ENCODE data around the gene LARP7.
"Not testable (repeated sequence)": the region's sequence is repeated elsewhere in the genome, so short reads cannot be mapped to it uniquely, and the experiment has no call there.

Gene LARP7

DNA sequence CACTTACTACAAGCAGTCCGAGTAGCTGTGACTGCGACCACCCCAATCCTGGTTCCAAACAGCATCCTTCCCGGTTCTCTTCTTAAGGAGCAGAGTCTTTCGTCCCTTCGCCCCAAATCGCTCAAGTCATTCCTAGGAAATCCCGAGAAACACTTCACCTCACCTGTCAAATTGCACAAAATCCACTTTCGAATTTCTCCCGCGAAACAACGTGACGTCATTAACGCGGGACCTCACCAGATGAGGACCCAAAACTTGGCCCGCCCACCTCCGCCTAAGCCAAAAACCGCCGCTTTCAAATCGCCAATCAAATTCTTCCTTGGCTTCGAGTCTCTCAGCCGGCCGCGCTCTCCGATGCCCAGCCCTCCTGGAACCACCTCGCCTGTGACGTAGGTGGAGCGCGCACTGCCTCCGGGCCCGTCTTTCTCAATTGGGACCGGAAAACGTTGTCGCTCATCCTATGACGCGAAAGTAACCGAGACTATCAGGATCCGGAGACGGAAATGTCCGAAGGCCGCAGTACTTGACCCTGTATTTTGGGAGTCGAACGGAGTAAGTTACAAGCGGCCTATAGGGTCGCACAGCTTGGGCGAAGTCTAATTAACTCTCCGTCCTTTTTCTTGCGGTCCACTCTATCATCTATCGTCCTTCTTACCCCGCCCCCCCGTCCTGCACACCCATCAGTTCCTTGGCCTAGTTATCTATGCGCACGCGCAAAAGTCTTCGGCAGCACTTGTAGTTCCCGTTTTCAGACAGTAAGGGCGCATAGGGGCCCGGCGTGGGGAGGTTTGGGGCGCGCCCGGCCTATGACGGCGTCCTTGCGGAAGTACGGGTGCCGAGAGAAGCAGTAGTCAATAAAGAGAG, at the start of gene LARP7, which contains the start of gene ZGRF1:
LARP7 (plus strand) TSS at position 456 of the 864 bp plus-strand sequence. CDS start 7,527 bp downstream, outside the sequence.
ZGRF1 (minus strand) TSS at position 222 of the 864 bp plus-strand sequence. CDS start 3,733 bp downstream, outside the sequence.
- DNase-seq (ENCODE audit: low read depth, low spot score): peak; percentile 98

DNA sequence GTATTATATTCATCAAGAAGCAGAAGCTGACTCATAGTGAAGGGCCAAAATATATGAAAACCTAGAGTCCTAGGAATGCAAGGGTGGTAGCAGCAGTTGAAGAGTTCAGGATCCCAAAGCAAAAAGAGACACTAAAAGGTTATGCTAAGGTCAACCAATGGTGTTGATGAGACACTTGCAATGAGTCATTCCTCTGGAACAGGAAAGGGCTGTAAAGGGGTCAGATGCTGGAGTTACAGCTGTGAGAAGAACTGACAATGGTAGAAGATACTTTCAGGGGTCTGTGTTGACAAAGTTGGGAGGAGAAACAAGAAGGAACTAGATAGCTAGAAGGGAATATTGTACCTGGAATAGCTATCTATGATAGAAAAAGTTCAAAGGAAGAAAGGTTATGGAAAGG, 47.7 kb upstream of the LARP7 start:
- no peak for DNase-seq (ENCODE audit: low read depth, low spot score)

DNA sequence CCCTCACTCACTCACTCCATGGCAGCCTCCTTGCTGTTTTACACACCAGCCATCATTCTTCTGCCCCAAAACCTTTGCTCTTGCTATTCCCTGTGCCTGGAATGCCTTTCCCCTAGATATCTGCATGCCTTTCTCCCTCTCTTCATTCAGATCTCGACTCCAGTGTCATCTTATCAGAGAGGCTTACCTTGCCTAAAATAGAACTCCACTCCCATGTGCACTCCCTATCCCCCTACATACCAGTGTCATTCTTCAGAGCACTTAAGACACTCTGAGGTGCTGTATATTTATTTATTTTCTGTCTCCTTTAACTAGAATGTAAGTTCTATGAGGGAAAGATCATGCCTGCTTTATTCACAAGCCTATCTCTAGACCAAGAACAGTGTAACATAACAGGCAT, 45.4 kb upstream of the LARP7 start:
- DNase-seq (ENCODE audit: low read depth, low spot score): no peak

DNA sequence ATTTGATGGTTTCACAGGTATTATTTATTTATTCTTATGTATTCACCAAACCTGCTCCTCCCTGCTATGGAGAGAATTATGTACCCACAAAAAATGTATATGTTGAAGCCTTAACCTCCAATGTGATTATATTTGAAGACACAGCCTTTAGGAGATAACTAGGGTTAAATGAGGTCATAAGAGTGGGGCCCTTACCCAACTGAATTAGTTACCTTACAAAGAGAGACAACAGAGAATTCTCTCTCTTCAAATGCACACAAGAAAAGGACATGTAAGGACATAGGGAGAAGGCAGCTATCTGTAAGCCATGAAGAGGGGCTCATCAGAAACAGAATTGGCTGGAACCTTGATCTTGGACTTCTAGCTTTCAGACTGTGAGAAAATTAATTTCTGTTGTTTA, 44.2 kb upstream of the LARP7 start:
- no peak for DNase-seq (ENCODE audit: low read depth, low spot score)

GRCh38 chr4:112593438-112594133, 43.4 kb upstream of the LARP7 start:
- no peak for DNase-seq (ENCODE audit: low read depth, low spot score)

DNA sequence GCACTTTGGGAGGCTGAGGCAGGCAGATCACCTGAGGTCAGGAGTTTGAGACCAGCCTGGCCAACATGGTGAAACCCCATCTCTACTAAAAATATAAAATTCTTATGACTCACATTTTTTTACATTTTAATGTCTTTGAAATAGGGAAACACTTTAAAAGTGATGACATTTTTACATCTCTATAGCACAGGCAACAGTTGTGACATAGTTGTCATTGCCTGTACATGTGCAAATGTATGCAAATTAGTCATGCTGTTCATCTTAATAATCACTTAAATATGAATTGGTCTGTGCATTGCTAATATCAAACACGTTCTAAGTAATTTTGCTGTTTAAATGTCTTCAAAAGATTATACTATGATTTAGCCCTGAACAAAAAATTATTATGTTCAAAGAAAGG, 42.0 kb upstream of the LARP7 start:
- no peak for DNase-seq (ENCODE audit: low read depth, low spot score)

- no peak for DNase-seq (ENCODE audit: low read depth, low spot score)
Observed at GRCh38 chr4:112604589-112604988, 32.4 kb upstream of the LARP7 start.

DNA sequence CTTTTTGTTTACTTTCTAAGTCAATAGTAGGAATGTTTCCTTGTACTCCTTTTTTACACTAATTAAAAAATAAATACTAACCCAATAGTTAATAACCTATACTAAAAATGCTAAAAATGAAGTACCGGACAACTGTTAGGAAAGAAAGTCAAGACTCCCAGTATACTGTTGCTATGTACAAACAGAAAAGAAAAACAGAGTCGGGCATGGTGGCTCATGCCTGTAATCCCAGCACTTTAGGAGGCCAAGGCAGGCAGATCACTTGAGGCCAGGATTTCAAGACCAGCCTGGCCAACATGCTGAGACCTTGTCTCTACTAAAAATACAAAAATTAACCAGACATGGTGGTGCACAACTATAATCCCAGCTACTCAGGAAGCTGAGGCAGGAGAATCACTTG, 24.1 kb upstream of the LARP7 start:
- DNase-seq (ENCODE audit: low read depth, low spot score): not testable (repeated sequence)

DNA sequence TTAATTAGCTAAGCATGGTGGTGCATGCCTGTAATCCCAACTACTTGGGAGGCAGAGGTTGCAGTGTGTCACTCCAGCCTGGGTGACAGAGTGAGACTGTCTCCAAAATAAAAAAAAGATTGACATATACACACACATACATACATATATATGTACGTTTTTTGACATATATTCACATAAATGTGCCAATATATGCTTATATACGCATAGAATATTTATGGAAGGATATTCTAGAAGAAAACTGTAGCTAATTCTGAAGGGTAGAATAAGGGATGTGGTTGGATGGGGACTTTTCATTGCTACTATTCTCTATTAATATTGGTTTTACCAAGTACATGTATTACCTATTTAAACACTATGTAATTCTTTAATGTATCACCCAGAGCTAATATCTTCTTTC, 20.0 kb upstream of the LARP7 start:
- DNase-seq (ENCODE audit: low read depth, low spot score): no peak

DNA sequence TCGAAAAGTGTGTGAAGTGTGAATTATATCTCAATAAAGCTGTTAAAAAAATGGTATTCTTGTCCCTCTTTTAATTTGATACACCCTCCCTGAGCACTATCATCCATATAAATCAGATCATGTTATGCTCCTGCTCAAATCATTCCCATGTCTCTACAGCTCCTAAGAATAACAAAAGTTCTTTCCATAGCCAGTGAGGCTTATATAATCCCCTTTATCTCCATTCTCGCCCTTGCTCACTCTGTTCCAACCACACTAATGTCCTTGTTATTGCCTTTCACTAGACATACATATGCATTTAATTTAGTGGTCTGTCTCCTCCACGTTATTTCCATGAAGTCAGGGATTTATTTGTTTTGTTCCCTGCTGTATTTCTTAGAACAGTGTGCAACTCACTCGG, 10.7 kb upstream of the LARP7 start:
- DNase-seq (ENCODE audit: low read depth, low spot score): no peak

DNA sequence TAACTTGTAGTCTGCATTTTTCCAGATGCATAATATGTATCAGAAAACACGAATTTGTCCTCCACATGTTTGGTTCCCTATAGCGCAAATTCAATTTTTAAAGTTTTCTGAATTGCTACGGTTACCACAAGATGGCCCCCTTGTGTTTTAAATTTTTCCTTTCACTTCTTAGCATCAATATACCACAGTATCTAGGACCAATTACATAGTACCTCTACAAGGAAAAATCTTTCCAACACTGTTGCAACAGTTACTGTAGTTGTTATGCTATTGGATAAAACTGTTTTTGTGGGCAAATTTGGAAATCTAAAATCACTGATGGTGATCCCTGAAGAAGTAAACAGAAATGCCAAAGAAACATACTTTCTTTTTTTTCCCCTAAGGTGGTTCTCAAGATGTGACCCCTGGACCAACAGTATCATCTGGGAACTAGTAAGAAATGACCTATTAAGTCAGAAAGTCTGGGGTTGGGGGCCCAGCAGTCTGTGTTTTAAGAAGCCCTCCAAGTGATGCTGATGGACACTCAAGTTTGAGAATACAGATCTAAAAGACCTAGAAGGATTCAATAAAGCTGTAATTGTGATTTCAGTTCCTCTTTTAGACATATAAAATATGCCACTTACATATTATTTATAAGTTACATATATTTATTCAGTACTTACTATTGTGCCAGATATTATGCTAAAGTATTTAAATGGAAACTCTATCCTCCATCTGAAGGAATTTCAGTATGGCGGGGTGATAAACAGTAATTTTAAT, 3.3 kb upstream of the LARP7 start:
- DNase-seq (ENCODE audit: low read depth, low spot score): no peak

- DNase-seq (ENCODE audit: low read depth, low spot score): no peak
Observed at GRCh38 chr4:112637552-112637866, 566 bp downstream of the LARP7 start.

DNA sequence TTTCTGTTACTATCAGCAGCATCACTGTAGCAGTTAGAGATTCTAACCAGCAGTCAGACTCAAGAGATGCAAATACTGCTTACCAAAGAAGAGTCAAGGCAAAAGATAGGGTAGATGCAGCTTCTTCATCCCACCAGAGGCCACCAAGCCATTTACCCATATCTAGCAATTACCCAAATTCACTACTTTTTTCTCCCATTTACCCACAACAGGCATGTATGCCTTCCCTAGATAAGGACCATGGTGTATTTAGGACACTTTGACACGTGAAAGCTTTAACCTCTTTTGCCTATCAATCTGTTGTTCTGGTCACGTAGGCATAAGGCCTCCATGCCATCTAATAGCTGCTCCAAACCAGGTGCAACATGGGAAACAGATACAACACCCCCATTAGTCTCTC, 5.6 kb downstream of the LARP7 start:
- no peak for DNase-seq (ENCODE audit: low read depth, low spot score)

GRCh38 chr4:112644595-112645535, 7.9 kb downstream of the LARP7 start:
- not testable (repeated sequence) for DNase-seq (ENCODE audit: low read depth, low spot score)

- DNase-seq (ENCODE audit: low read depth, low spot score): no peak
Observed at GRCh38 chr4:112645541-112646329, 8.8 kb downstream of the LARP7 start.

- no peak for DNase-seq (ENCODE audit: low read depth, low spot score)
Observed at GRCh38 chr4:112646632-112647537, 9.9 kb downstream of the LARP7 start.

- DNase-seq (ENCODE audit: low read depth, low spot score): no peak
Observed at GRCh38 chr4:112647785-112648184, 10.8 kb downstream of the LARP7 start.

- no peak for DNase-seq (ENCODE audit: low read depth, low spot score)
Observed at GRCh38 chr4:112648263-112649054, 11.5 kb downstream of the LARP7 start.

GRCh38 chr4:112649055-112649408, 12.1 kb downstream of the LARP7 start:
- no peak for DNase-seq (ENCODE audit: low read depth, low spot score)

All from activated CD4-positive, CD25-positive, alpha-beta regulatory T cell treated with anti-CD3 and anti-CD28 coated beads, Interleukin-2, amount 50 U/mL, for 16 hours (primary cell).